Fibroblast of skin of scalp (primary cell): Measurements from ENCODE around the gene CASD1. TPM values are rescaled to one million over a fixed set of nuclear protein-coding genes. Genes with fewer than 3 reads are reported as not detected.

Source experiments
- DNase-seq: peaks from one replicate; pipeline ENCODE4 v3.0.0-alpha.2; 2013
- polyA plus RNA-seq, 2 experiments: library from polyadenylated mRNA; unstranded; fragments of 120-200 nt; gene quantifications; one replicate each; pipeline ENCODE4 v1.2.1, GENCODE V29; 2013; ENCODE audit not compliant: insufficient read length in 2 of 2

Gene CASD1
- polyA plus RNA-seq (2013, experiment 1 of 2; ENCODE audit: insufficient read length): 10.5 TPM
- polyA plus RNA-seq (2013, experiment 2 of 2; ENCODE audit: insufficient read length): 13.9 TPM

GRCh38 chr7:94509264-94509886 lies at the start of gene CASD1:
TSS of gene CASD1 (plus strand) at chr7:94509809. CDS start at chr7:94510085, 276 bp downstream.
- peak; percentile 53 for DNase-seq

GRCh38 chr7:94466516-94466915 lies 43.1 kb upstream of the CASD1 start:
- peak; percentile 31 for DNase-seq

- DNase-seq: no peak
Measured at GRCh38 chr7:94471604-94472003, 38.0 kb upstream of the CASD1 start.

- DNase-seq: no peak
Measured at GRCh38 chr7:94472608-94473007, 37.0 kb upstream of the CASD1 start.

GRCh38 chr7:94476251-94476840 lies 33.3 kb upstream of the CASD1 start:
- no peak for DNase-seq

GRCh38 chr7:94477878-94478277 lies 31.7 kb upstream of the CASD1 start:
- no peak for DNase-seq

- DNase-seq: no peak
Measured at GRCh38 chr7:94478648-94479214, 30.9 kb upstream of the CASD1 start.

- DNase-seq: no peak
Measured at GRCh38 chr7:94481279-94481678, 28.3 kb upstream of the CASD1 start.

GRCh38 chr7:94482796-94483195 lies 26.8 kb upstream of the CASD1 start:
- no peak for DNase-seq

- no peak for DNase-seq
Measured at GRCh38 chr7:94483843-94484242, 25.8 kb upstream of the CASD1 start.

GRCh38 chr7:94486216-94486615 lies 23.4 kb upstream of the CASD1 start:
- DNase-seq: no peak

- no peak for DNase-seq
Measured at GRCh38 chr7:94491410-94491809, 18.2 kb upstream of the CASD1 start.

- no peak for DNase-seq
Measured at GRCh38 chr7:94492601-94493000, 17.0 kb upstream of the CASD1 start.

GRCh38 chr7:94497874-94498670 lies 11.5 kb upstream of the CASD1 start:
- no peak for DNase-seq

GRCh38 chr7:94498918-94499317 lies 10.7 kb upstream of the CASD1 start:
- DNase-seq: no peak

GRCh38 chr7:94507462-94507861 lies 2.1 kb upstream of the CASD1 start:
- no peak for DNase-seq

GRCh38 chr7:94507962-94508361 lies 1.6 kb upstream of the CASD1 start:
- DNase-seq: no peak

GRCh38 chr7:94509887-94510581 lies 425 bp downstream of the CASD1 start:
- DNase-seq: peak; percentile 74

GRCh38 chr7:94510582-94511496 lies 1.2 kb downstream of the CASD1 start:
- DNase-seq: peak; percentile 25

- no peak for DNase-seq
Measured at GRCh38 chr7:94511718-94512117, 2.1 kb downstream of the CASD1 start.
